ENCODE measurements around the gene RAD51B.

GRCh38 chr14:68507544-68508081 is 688.0 kb downstream of the RAD51B start:
- TF ChIP-seq CTCF (IDR thresholded peaks at IDR 0.05) (no peak), POLR2AphosphoS5 (IDR thresholded peaks at IDR 0.05) (no peak), POLR2A (IDR thresholded peaks at IDR 0.05) (no peak)
